Tibial nerve (tissue), 4 donors: ENCODE measurements around the gene NTMT2. TPM values are rescaled to one million over a fixed set of nuclear protein-coding genes. Genes with fewer than 3 reads are reported as not detected.

Source experiments
- DNase-seq, 2 donors: peaks; one replicate each; pipeline ENCODE4 v3.0.0-alpha.2; 2019; ENCODE audit warnings: low spot score in 2 of 2
- H3K27ac ChIP-seq, 4 donors: fragments of 200-600 bp; sonication (generic) in 3 of 4; one replicate each; pipeline ENCODE4 v1.5.1; 2017 to 2019; ENCODE audit warnings: mild to moderate bottlenecking in 1 of 4
- H3K27me3 ChIP-seq, 2 donors: fragments of 200-600 bp; sonication (generic) in 1 of 2; one replicate each; pipeline versions ENCODE4 v1.5.1 to v1.6.0; 2017 to 2019
- H3K36me3 ChIP-seq, 3 donors: fragments of 200-600 bp; sonication (generic); one replicate each; pipeline ENCODE4 v1.5.1; 2018 to 2019
- H3K4me1 ChIP-seq, 4 donors: fragments of 200-600 bp; sonication (generic) in 3 of 4; one replicate each; pipeline ENCODE4 v1.5.1; 2017 to 2019
- H3K4me3 ChIP-seq, 4 donors: fragments of 200-600 bp; sonication (generic) in 3 of 4; one replicate each; pipeline ENCODE4 v1.5.1; 2017 to 2019; ENCODE audit warnings: mild to moderate bottlenecking in 1 of 4, moderate library complexity in 1 of 4
- H3K9me3 ChIP-seq, 4 donors: fragments of 200-600 bp; sonication (generic) in 3 of 4; one replicate each; pipeline ENCODE4 v1.5.1; 2017 to 2019
- EP300 ChIP-seq, 2 donors: sonication (generic); formaldehyde crosslinking; IDR thresholded peaks; one replicate each; pipeline ENCODE4 v1.6.1; 2017; ENCODE audit warnings: antibody characterized with exemption in 2 of 2, mild to moderate bottlenecking in 1 of 2
- POLR2A ChIP-seq, 2 donors: fragments of 450-650 bp; IDR thresholded peaks; one replicate each; pipeline ENCODE4 v1.6.1; 2017; ENCODE audit warnings: antibody characterized with exemption in 2 of 2, mild to moderate bottlenecking in 2 of 2, moderate library complexity in 2 of 2
- WGBS, 2 donors: methylation state at CpG; one replicate each; pipeline ENCODE4 v1.1.5; 2018; 5-methylcytosine and 5-hydroxymethylcytosine counted together
- small RNA-seq: library from RNA; depleted of rRNA; stranded (forward); fragments of <200 nt; gene quantifications from one replicate; pipeline ENCODE3, GENCODE V24; 2016
- total RNA-seq, 4 donors: library from RNA; depleted of rRNA; stranded (reverse); fragments of >200 nt; gene quantifications; one replicate each; pipeline ENCODE4 v1.1.0, GENCODE V29; 2016
- TF ChIP-seq, protein P1 (sequence below), 5 experiments: fragments of 200-600 bp in 3 of 5; fragments of 450-650 bp in 2 of 5; sonication (generic) in 3 of 5; IDR thresholded peaks; one replicate each; pipeline ENCODE4 v1.5.1; 2016 to 2019; ENCODE audit warnings: antibody characterized with exemption in 5 of 5, mild to moderate bottlenecking in 3 of 5, moderate library complexity in 2 of 5

The NTMT2 gene
- total RNA-seq, 4 donors from 2014 or later: not detected

DNA sequence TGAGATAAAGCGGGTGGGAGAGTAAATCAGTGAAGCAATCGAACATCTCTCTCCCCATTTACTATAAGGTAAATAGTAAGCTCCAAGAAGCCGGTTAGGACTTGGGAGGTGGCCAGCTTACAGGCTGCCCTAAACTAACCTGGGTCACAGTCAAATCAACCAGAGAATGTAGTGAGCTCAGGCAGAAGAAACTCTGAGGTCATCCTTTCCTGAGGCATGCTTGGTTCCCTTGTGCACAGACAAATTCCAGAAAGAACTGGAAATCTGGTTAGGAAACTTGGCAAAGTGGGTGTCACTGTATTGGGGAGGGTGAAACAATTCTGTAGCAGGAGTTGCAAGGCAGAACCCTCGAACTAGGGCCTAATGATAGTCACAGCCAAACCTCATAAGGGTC, 72.5 kb downstream of the NTMT2 start:
- Histone ChIP-seq H3K27me3 (no peaks in the 10 kb centered on the region), H3K27ac (peak overlapping the region in 2 of 4 donors; percentile 35 to 46), H3K4me1 (peaks cover 0 to 40% (median 3%) of the 10 kb centered on the region in 4 donors), H3K36me3 (no peaks in the 10 kb centered on the region), H3K4me3 (no peak overlapping the region), H3K9me3 (no peaks in the 10 kb centered on the region)
- 54 to 70% methylated on average over 4 of the region's 4 CpGs for WGBS, 2 donors
- TF ChIP-seq EP300 (IDR thresholded peaks at IDR 0.05) (no peak), POLR2A (IDR thresholded peaks at IDR 0.05) (no peak)
- TF ChIP-seq, protein P1, sequence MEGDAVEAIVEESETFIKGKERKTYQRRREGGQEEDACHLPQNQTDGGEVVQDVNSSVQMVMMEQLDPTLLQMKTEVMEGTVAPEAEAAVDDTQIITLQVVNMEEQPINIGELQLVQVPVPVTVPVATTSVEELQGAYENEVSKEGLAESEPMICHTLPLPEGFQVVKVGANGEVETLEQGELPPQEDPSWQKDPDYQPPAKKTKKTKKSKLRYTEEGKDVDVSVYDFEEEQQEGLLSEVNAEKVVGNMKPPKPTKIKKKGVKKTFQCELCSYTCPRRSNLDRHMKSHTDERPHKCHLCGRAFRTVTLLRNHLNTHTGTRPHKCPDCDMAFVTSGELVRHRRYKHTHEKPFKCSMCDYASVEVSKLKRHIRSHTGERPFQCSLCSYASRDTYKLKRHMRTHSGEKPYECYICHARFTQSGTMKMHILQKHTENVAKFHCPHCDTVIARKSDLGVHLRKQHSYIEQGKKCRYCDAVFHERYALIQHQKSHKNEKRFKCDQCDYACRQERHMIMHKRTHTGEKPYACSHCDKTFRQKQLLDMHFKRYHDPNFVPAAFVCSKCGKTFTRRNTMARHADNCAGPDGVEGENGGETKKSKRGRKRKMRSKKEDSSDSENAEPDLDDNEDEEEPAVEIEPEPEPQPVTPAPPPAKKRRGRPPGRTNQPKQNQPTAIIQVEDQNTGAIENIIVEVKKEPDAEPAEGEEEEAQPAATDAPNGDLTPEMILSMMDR (IDR thresholded peaks at IDR 0.05): no peak
- DNase-seq: no peak

Small RNA genes lying within 50 kb of the gene (small RNA-seq; reads per million reads assigned to genes)
- gene MIR3119-2: not detected

Other genes starting within 250 kb of the NTMT2 start
- 10 to 100 TPM; 25.2 to 49.2 (median 40.0) TPM for gene KIFAP3, start 71.3 kb upstream of the NTMT2 start, total RNA-seq